Measurements from ENCODE around the gene NLGN4X.

The NLGN4X gene

DNA sequence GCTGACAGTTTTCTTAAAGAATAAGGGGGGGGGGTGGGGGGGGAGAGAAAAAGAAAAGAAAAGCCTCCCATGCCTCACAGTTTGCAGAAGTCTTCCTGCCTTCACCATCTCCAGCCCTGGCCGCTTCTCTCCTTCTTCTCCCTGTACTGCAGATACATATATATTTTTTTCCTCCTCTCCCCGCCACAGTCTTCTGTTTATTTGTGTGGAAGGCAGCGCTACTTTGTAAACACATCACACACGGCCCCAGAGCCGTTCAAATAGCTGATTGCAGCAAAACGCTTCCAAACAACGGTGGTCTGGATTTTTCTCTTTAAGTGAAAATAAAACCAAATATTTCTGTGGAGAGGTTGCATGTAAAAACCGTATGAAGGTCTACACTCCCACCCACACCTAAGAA lies 732 bp downstream of the NLGN4X start:
- TF ChIP-seq, protein P1, sequence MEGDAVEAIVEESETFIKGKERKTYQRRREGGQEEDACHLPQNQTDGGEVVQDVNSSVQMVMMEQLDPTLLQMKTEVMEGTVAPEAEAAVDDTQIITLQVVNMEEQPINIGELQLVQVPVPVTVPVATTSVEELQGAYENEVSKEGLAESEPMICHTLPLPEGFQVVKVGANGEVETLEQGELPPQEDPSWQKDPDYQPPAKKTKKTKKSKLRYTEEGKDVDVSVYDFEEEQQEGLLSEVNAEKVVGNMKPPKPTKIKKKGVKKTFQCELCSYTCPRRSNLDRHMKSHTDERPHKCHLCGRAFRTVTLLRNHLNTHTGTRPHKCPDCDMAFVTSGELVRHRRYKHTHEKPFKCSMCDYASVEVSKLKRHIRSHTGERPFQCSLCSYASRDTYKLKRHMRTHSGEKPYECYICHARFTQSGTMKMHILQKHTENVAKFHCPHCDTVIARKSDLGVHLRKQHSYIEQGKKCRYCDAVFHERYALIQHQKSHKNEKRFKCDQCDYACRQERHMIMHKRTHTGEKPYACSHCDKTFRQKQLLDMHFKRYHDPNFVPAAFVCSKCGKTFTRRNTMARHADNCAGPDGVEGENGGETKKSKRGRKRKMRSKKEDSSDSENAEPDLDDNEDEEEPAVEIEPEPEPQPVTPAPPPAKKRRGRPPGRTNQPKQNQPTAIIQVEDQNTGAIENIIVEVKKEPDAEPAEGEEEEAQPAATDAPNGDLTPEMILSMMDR (IDR thresholded peaks at IDR 0.05; ENCODE audit: low read length): no peak
- TF ChIP-seq EZH2phosphoT487 (IDR thresholded peaks at IDR 0.05; ENCODE audit: low read length): no peak
- TF ChIP-seq EZH2 (optimal IDR thresholded peaks at IDR 0.05; ENCODE audit: low read depth, low read length): no peak
- no peaks in the 10 kb centered on the region for H3K36me3 ChIP-seq (replicated peaks; ENCODE audit: insufficient read depth, low read length)
- no peaks in the 10 kb centered on the region for H3K79me2 ChIP-seq (ENCODE audit: low read length)
- H3K4me1 ChIP-seq (ENCODE audit: low read length): 0 out of 2 replicates have a peak, but pooled peaks cover 4% of the 10 kb centered on the region
- no peaks in the 10 kb centered on the region for H3K27me3 ChIP-seq (replicated peaks; ENCODE audit: insufficient read depth, low read length)
- no peak overlapping the region for H3K4me3 ChIP-seq (ENCODE audit: low read length)
- no peak for DNase-seq
- H4K20me1 ChIP-seq (ENCODE audit: insufficient read depth, low read length): no peaks in the 10 kb centered on the region
- no peak overlapping the region for H3K4me2 ChIP-seq (ENCODE audit: low read depth, low read length)
- no peaks in the 10 kb centered on the region for H3F3A ChIP-seq (ENCODE audit: insufficient read depth, low read length)
- no peak overlapping the region for H3K27ac ChIP-seq (ENCODE audit: low read length)
- H2AFZ ChIP-seq (ENCODE audit: low read length): no peak overlapping the region
- no peaks in the 10 kb centered on the region for H3K9me3 ChIP-seq (replicated peaks; ENCODE audit: insufficient read depth, low read length)
- no peaks in the 10 kb centered on the region for H3K9me2 ChIP-seq (replicated peaks; ENCODE audit: insufficient read depth, low read length)
- H3K9ac ChIP-seq (ENCODE audit: low read length): no peak overlapping the region

DNA sequence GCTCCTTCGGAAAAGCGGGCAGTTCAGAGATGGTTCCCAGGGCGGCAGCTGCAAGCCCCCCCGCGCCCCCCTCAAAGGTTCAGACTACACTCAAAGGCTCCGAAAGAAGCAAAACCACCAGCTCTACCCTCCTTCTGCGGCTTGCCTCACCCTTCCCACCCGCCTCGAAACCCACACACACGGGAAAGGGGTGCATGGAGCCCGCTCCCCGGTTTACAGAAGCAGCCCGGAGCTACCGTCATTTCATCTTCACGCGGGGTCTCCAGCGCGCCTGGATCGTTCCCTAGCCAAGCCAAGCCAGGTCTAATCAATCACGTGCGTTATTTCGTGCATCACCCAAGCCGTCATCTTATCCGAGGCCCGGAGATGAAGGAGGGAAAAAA lies 1.2 kb downstream of the NLGN4X start:
- 0 out of 2 replicates have a peak, but pooled peaks cover 4% of the 10 kb centered on the region for H3K4me1 ChIP-seq (ENCODE audit: low read length)
- no peaks in the 10 kb centered on the region for H4K20me1 ChIP-seq (ENCODE audit: insufficient read depth, low read length)
- H3K4me2 ChIP-seq (ENCODE audit: low read depth, low read length): peak overlapping the region; percentile 66
- peak overlapping the region; percentile 72; the same call in 1 of the 2 replicates for H3K9ac ChIP-seq (ENCODE audit: low read length)
- no peaks in the 10 kb centered on the region for H3K9me2 ChIP-seq (replicated peaks; ENCODE audit: insufficient read depth, low read length)
- H3K27me3 ChIP-seq (replicated peaks; ENCODE audit: insufficient read depth, low read length): no peaks in the 10 kb centered on the region
- peak overlapping the region; percentile 72 for H3K4me3 ChIP-seq (ENCODE audit: low read length)
- H2AFZ ChIP-seq (ENCODE audit: low read length): peak overlapping the region; percentile 77; the same call in 1 of the 2 replicates
- no peaks in the 10 kb centered on the region for H3K79me2 ChIP-seq (ENCODE audit: low read length)
- H3K36me3 ChIP-seq (replicated peaks; ENCODE audit: insufficient read depth, low read length): no peaks in the 10 kb centered on the region
- no peak for DNase-seq
- H3K9me3 ChIP-seq (replicated peaks; ENCODE audit: insufficient read depth, low read length): no peaks in the 10 kb centered on the region
- H3K27ac ChIP-seq (ENCODE audit: low read length): no peak overlapping the region
- H3F3A ChIP-seq (ENCODE audit: insufficient read depth, low read length): no peaks in the 10 kb centered on the region
- TF ChIP-seq, protein P1 (IDR thresholded peaks at IDR 0.05; ENCODE audit: low read length): no peak
- TF ChIP-seq EZH2 (optimal IDR thresholded peaks at IDR 0.05; ENCODE audit: low read depth, low read length): no peak
- no peak for TF ChIP-seq EZH2phosphoT487 (IDR thresholded peaks at IDR 0.05; ENCODE audit: low read length)

DNA sequence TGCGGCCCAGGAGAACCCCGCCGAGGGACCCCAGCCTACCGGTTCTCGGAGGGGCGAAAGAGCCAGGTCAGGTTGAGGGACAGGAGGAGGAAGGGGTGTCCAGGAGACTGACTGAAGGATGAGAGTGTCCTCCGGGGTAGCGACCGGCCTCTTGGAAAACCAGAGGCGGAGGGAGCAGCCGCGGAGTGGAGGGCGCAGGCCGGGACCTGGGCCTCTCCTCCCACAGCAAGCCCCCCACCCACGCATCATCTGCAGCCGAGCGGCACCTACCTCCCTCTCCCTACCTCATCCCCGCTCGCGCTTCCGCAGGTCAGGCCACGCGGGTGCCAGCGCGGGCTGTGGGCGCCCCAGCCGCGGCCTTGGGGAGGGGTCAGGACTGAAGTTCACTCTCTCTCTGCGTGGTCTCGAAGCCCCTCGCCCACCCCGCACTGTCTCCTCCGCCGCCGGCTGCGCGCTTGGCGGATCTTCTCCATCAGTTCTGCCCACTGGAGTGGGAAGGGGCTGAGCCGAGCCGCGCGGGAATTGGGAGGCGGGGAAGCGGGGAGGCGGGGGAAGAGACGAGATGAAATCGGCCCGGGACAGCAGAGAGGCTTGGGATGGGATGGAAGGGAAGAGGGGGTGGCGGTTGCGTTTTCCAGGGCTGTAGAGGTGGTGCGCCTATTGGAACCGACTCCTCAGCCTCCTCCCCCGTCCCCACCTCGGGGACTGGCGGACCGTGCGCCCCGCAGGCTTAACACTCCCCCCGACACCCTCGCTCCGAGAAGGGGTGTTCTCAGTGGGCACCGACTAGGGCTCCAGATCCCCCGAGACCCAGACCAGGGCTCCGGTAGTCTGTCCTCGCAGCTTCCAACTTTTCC lies 1.8 kb downstream of the NLGN4X start:
- Histone ChIP-seq H2AFZ (ENCODE audit: low read length) (peak overlapping the region; percentile 77), H3K4me2 (ENCODE audit: low read depth, low read length) (peak overlapping the region; percentile 66), H4K20me1 (ENCODE audit: insufficient read depth, low read length) (no peaks in the 10 kb centered on the region), H3K4me3 (ENCODE audit: low read length) (peak overlapping the region; percentile 72), H3K27me3 (replicated peaks; ENCODE audit: insufficient read depth, low read length) (no peaks in the 10 kb centered on the region), H3K79me2 (ENCODE audit: low read length) (no peaks in the 10 kb centered on the region), H3K9ac (ENCODE audit: low read length) (peak overlapping the region; percentile 72), H3K4me1 (ENCODE audit: low read length) (0 out of 2 replicates have a peak, but pooled peaks cover 4% of the 10 kb centered on the region), H3K9me3 (replicated peaks; ENCODE audit: insufficient read depth, low read length) (no peaks in the 10 kb centered on the region), H3K36me3 (replicated peaks; ENCODE audit: insufficient read depth, low read length) (no peaks in the 10 kb centered on the region), H3F3A (ENCODE audit: insufficient read depth, low read length) (no peaks in the 10 kb centered on the region), H3K9me2 (replicated peaks; ENCODE audit: insufficient read depth, low read length) (no peaks in the 10 kb centered on the region), H3K27ac (ENCODE audit: low read length) (peak overlapping the region; percentile 51; the same call in 1 of the 2 replicates)
- no peak for TF ChIP-seq EZH2 (optimal IDR thresholded peaks at IDR 0.05; ENCODE audit: low read depth, low read length)
- TF ChIP-seq, protein P1 (IDR thresholded peaks at IDR 0.05; ENCODE audit: low read length): no peak
- TF ChIP-seq EZH2phosphoT487 (IDR thresholded peaks at IDR 0.05; ENCODE audit: low read length): no peak
- no peak for DNase-seq
